Activated CD4-positive, alpha-beta T cell treated with anti-CD3 and anti-CD28 coated beads, Interleukin-2, amount 50 U/mL, for 16 hours (primary cell): ENCODE data around the gene ZNF536.

Experiments used
- DNase-seq: peaks from one replicate; pipeline ENCODE4 v3.0.0-alpha.2; 2020

ZNF536 gene

GRCh38 chr19:30364866-30365800 is 7.1 kb upstream of the ZNF536 start:
- DNase-seq = no peak

GRCh38 chr19:30366282-30366681 is 5.9 kb upstream of the ZNF536 start:
- no peak for DNase-seq

GRCh38 chr19:30367006-30367405 is 5.2 kb upstream of the ZNF536 start:
- no peak for DNase-seq

- DNase-seq = no peak
Observed at GRCh38 chr19:30367421-30367820, 4.8 kb upstream of the ZNF536 start.

- DNase-seq = no peak
Observed at GRCh38 chr19:30369833-30370232, 2.4 kb upstream of the ZNF536 start.

GRCh38 chr19:30371161-30371836 is 885 bp upstream of the ZNF536 start:
- no peak for DNase-seq

- no peak for DNase-seq
Observed at GRCh38 chr19:30373593-30373992, 1.4 kb downstream of the ZNF536 start.

- no peak for DNase-seq
Observed at GRCh38 chr19:30374539-30374864, 2.3 kb downstream of the ZNF536 start.

GRCh38 chr19:30374865-30375552 is 2.8 kb downstream of the ZNF536 start:
- no peak for DNase-seq

- no peak for DNase-seq
Observed at GRCh38 chr19:30375553-30376031, 3.4 kb downstream of the ZNF536 start.

- DNase-seq = no peak
Observed at GRCh38 chr19:30376272-30376671, 4.1 kb downstream of the ZNF536 start.

- DNase-seq = no peak
Observed at GRCh38 chr19:30376826-30377425, 4.7 kb downstream of the ZNF536 start.

- no peak for DNase-seq
Observed at GRCh38 chr19:30378701-30379100, 6.5 kb downstream of the ZNF536 start.

- no peak for DNase-seq
Observed at GRCh38 chr19:30379841-30380610, 7.8 kb downstream of the ZNF536 start.

- no peak for DNase-seq
Observed at GRCh38 chr19:30381366-30381765, 9.2 kb downstream of the ZNF536 start.

GRCh38 chr19:30385174-30385573 is 13.0 kb downstream of the ZNF536 start:
- DNase-seq = no peak

GRCh38 chr19:30385666-30386065 is 13.5 kb downstream of the ZNF536 start:
- DNase-seq = no peak

GRCh38 chr19:30386551-30387143 is 14.5 kb downstream of the ZNF536 start:
- DNase-seq = no peak

GRCh38 chr19:30387311-30388115 is 15.3 kb downstream of the ZNF536 start:
- no peak for DNase-seq

- no peak for DNase-seq
Observed at GRCh38 chr19:30388327-30388726, 16.1 kb downstream of the ZNF536 start.

- no peak for DNase-seq
Observed at GRCh38 chr19:30388819-30389218, 16.6 kb downstream of the ZNF536 start.
